Mucosa of gallbladder (tissue), 1 donor: Measurements from ENCODE around the gene B4GALNT1. TPM values are rescaled to one million over a fixed set of nuclear protein-coding genes. Genes with fewer than 3 reads are reported as not detected.

ENCODE experiments used
- DNase-seq: peaks from one replicate; pipeline ENCODE4 v3.0.0-alpha.2; 2020; ENCODE audit warnings: low spot score
- total RNA-seq: library from RNA; stranded (reverse); gene quantifications from one replicate; pipeline ENCODE4 v1.2.1, GENCODE V29; 2021
- donor health status: DM: no; HTN: no; CAD: no.

Gene B4GALNT1
- total RNA-seq, 1 donor from 2014 or later = 1.3 TPM

DNA sequence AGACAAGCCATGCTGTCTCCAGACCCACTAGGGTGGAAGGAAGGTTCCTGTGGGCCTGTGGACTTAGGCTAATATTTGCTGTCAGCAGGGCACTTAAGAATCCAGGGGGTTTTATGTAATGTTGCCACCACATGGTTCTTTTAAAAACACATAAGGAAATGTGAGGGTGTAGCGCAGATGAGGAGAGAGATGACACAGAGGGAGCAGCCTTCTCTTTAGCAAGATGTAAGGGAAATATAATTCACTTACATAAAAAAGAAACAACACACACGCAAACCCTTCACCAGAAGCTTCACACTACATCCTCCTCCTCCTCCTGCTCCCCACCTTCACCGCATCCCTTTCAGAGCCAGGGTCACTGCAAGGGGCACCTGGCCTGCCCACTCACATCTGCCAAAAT, 46.9 kb downstream of the B4GALNT1 start:
- no peak for DNase-seq

DNA sequence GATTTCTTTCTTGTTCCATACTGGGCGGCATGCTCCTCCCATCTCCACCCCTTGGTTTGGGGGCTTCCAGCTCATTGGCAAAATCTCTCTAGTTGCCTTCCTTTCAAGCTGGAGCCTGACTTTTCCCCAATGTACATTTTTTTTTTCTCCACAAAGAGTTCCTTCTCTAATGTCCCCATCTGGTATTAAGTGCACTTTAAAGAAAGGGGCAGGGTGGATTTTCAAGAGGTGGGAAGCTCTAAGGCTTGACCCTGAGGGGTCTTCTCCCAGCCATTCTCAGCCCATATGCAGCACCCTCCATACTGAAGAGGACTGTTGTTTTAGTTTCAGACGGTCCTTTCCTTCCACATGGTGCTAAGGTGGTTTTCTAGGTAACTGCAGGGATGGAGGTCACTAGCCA, 47.8 kb downstream of the B4GALNT1 start:
- no peak for DNase-seq

DNA sequence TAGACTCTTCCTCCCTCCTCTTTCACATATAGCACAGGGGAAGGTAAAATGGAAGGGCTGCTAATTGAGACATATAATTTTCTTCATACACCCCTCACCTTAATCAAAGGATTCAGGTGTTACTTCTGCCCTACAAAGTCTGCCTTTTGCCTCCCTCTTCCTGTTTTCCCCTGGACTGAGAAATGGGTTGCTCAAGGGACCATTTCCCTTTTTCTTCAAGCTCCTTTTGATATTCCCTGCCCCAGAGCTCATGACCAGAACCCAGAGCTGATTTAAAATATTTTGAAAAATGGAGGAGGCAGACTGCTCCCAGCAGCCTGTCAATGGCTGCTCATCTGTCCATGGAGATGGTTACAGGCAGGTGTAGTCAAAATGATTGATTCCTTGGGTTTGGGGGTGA, 48.3 kb downstream of the B4GALNT1 start:
- no peak for DNase-seq

DNA sequence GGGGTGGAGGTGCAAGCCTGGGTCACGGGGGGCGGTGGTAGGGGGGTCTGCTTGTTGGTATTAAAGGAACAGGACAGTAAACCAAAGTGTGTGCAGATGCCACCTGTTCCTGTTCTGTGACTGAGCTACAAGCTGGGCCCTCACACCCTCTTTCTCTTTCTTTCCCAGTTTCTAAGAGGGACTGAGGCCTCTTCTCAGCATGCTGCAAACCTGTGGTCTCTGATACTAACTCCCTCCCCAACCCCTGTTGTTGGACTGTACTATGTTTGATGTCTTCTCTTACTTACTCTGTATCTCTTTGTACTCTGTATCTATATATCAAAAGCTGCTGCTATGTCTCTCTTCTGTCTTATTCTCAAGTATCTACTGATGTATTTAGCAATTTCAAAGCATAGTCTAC, 49.0 kb downstream of the B4GALNT1 start:
- DNase-seq = no peak

DNA sequence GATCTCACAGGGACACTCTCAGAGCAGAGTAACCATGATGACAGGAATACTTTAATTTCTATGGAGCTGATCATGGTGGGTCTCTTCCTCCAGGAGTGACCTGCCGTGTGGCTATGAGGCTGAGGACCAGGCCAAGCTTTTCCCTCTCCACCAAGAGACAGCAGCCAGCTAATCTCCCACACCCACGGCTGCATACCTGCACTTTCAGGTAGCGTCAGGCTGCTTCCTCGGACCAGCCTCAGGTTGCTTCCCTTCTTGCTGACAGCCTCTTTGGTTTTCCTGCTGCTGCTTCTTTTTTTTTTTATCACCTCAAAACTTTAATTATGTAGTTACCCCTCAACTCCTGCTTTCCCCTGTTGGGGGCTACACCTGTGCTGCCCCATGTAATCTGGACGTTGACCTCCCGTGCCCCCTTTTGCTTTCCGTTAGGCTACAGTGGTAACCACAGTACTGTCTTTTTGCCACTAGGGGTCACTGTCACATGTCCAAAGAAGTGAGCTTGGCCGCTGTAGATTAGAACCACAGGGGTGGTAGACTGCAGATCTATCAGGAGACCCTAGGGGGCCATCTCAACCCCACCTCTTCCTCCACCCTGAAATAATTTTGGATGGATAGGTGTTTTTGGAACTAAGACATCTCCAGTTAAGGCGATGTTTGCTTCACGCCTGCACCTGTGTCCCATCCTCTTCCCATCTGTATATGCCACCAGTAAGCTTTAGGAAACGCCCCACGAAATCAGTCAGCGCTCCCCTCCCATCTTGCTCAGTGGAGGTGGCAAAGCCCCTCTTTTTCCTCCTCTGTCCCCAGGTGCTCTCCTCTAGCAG, 49.8 kb downstream of the B4GALNT1 start:
- peak; percentile 66 for DNase-seq

DNA sequence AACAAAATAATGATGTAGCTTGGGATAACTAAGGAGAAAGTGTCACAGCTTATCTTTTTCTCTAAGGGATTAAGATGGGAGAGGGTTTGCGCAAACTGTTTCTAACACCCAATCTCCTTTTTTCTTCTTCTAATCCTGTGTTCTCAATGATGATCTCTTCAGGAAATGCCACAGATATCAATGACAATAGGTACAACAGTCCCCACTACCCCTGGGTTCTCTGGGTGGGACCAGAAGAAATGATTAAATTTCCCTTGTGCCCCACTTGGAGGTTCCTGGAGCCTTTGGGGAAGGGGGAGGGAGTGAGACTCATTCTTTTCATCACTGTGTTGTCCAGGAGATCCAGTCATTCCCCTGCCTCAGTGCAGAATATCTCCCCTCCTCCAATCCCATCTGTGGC, 50.6 kb downstream of the B4GALNT1 start:
- DNase-seq = no peak

DNA sequence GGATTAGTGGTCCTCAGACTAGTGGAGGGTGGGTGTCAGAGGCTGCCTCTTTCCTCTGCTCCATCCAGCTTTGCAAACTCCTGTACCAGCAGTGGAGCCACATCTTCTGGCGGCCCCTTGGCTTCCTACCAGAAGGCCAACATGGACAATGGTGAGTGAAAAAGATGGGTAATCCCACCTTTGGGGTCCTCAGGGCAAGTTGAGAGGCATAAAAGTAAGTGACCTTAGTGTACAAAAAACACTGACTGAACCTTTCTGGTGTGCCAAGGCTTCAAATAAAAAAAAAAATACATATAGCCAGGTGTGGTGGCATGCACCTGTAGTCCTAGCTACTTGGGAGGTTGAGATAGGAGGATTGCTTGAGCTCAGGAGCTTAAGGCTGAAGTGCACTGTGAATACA, 51.2 kb downstream of the B4GALNT1 start:
- DNase-seq = no peak

DNA sequence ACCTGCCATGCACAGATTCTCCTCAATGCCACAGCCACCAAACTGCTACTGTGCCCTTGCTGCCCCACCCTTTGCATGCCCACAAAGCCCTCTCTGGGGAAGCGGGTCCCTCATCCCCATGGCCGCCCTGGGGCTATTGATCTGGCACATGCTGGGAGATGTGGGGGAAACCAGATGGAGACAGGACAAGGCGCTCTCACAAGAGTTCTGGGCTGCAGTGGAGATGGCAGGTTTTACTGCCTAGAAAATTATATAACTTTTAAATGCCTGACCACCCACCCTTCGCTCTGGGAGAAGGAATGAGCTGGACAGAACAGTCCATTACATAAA, 52.6 kb downstream of the B4GALNT1 start:
- DNase-seq = no peak

DNA sequence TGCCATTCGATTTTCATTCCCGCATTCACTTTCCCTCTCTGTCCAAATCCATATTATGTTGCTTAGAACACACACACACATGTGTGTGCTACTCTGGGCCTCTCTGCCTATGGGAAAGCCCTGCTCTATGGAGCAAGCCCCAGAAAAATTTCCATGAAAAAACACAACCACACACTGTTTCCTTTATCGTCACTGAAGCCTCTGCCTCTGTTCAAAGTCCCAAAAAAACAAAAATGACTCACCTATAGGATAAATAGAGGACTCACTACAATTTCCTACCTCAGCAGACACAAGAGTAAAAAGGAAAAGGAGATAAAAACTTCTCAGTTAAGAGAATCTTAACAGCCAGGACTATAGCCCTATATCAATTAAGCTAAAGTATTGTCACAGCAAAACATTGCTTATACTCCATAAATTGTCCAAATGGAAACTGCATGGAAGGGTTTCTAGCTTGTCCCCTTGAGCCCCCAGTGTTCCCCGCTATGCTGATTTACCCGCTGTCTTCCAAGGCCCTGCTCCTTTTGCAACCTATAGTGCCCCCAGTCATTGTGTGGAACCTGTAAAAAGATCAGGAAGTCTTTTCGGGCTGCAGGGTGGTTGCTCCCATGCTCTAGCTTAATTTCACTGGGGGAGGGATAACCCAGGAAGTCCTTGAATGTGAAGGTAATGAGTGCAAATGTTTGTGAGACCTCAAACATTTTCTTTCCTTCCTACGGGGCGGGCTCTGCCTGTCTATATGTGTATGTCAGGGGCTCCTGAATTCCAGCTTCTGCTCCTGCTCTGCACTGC, 53.1 kb downstream of the B4GALNT1 start:
- no peak for DNase-seq

DNA sequence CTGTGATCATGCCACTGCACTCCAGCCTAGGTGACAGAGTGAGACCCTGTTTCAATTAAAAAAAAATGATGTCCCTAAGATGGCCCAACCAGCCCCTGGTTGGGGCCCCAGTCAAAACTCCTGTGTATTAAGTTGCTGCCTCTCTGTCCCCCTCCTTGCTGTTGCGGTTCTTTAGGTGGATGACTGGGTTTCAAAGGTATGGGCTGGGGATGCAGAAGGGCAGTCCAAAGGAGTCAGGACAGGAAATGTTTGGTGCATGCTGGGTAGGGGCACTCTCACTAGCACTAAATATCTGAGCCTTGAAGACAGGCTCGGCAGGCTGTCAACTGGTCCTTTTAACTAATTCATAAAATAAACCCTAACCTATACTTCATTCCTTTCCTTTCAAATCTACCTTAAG, 54.0 kb downstream of the B4GALNT1 start:
- DNase-seq = no peak

DNA sequence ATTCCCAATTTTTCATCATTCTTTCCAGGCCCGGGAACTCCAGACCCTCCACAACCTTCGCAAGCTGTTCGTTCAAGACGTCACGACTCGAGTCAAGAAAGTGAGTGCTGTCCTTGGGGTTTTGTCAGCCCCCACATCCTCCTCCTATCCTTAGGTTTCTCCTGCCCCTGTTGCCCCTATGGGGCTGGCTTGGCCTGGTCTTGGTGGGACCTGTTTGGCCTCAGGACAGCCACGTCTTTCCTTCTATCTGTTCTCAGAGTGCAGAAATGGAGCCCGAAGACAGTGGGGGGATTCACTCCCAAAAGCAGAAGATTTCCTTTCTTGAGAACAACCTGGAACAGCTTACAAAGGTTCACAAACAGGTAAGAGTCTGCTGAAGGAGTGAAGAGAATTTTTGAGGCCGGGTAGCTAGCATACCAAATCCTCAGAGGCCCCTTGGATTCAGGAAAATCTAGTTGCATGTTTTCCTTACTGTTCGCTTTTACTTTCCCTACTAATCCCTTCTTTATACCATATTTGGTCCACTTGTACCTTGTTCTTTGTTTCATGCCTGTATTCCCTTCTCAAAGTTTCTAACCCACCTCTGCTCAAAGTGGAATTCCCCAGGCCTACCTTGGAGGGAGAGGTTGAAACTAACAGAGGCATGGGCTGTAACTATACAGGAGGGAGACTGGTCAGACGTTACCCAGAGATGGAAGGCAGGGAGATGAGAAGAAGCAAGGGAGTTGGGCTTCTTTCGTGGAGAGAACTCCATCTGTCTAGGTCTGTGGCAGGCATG, 54.8 kb downstream of the B4GALNT1 start:
- DNase-seq = no peak

DNA sequence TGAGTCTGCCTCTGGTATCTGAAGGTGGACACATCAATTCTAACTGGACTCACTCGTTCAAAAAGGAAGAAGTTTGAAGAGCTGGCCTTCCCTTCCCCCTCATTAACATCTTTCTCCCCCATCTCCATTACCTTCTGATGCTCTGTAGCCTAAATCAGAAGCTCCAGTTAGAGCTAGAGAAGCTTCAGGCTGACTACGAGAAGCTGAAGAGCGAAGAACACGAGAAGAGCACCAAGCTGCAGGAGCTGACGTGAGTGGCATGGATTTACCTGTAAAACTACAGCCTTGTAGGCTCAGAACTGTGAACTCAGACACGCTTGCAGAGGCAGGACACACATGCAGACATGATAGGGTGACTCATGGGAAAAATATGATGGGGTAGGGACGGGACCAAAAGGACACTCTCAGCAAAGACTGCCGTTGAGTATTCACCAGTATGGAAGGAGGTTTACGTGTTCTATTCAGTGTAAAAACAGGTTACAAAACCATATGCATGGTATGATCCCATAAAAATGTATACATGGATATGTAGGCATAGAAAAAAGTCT, 56.3 kb downstream of the B4GALNT1 start:
- no peak for DNase-seq

Other genes with a start within 250 kb of the B4GALNT1 start
- gene R3HDM2, start 202.2 kb downstream of the B4GALNT1 start, total RNA-seq = 73.5 TPM
- gene INHBC, start 198.4 kb downstream of the B4GALNT1 start, total RNA-seq = not detected
- 0.58 TPM for gene INHBE, start 177.9 kb downstream of the B4GALNT1 start, total RNA-seq
- 6.2 TPM for gene GLI1, start 173.4 kb downstream of the B4GALNT1 start, total RNA-seq
- gene ARHGAP9, start 153.3 kb downstream of the B4GALNT1 start, total RNA-seq = 20.4 TPM
- 116 TPM for gene MARS1, start 145.1 kb downstream of the B4GALNT1 start, total RNA-seq
- 24.6 TPM for gene DDIT3, start 112.7 kb downstream of the B4GALNT1 start, total RNA-seq
- 115 TPM for gene MBD6, start 110.4 kb downstream of the B4GALNT1 start, total RNA-seq
- gene DCTN2, start 86.0 kb downstream of the B4GALNT1 start, total RNA-seq = 135 TPM
- gene KIF5A, start 83.2 kb downstream of the B4GALNT1 start, total RNA-seq = 0.81 TPM
- 36.1 TPM for gene PIP4K2C, start 42.0 kb downstream of the B4GALNT1 start, total RNA-seq
- gene DTX3, start 28.4 kb downstream of the B4GALNT1 start, total RNA-seq = 31.2 TPM
- gene ARHGEF25, start 21.8 kb downstream of the B4GALNT1 start, total RNA-seq = 26.2 TPM
- gene OS9, start 60.9 kb upstream of the B4GALNT1 start, total RNA-seq = 249 TPM
- 2.6 TPM for gene AGAP2, start 105.5 kb upstream of the B4GALNT1 start, total RNA-seq
- 44.8 TPM for gene TSPAN31, start 111.8 kb upstream of the B4GALNT1 start, total RNA-seq
- 67.8 TPM for gene CDK4, start 119.1 kb upstream of the B4GALNT1 start, total RNA-seq
- 24.6 TPM for gene MARCHF9, start 121.9 kb upstream of the B4GALNT1 start, total RNA-seq
- gene CYP27B1, start 133.9 kb upstream of the B4GALNT1 start, total RNA-seq = 1.6 TPM
- 9.2 TPM for gene METTL1, start 138.9 kb upstream of the B4GALNT1 start, total RNA-seq
- gene EEF1AKMT3, start 139.4 kb upstream of the B4GALNT1 start, total RNA-seq = 7.0 TPM
- gene TSFM, start 149.6 kb upstream of the B4GALNT1 start, total RNA-seq = 29.3 TPM
- gene AVIL, start 185.5 kb upstream of the B4GALNT1 start, total RNA-seq = 12.0 TPM
- 150 TPM for gene CTDSP2, start 213.5 kb upstream of the B4GALNT1 start, total RNA-seq